ENCODE data around the gene TAS1R1. TPM values are rescaled to one million over a fixed set of nuclear protein-coding genes. Genes with fewer than 3 reads are reported as not detected.
"Not testable (repeated sequence)": the region's sequence is repeated elsewhere in the genome, so short reads cannot be mapped to it uniquely, and the experiment has no call there.

TAS1R1 gene
- total RNA-seq, 4 donors from 2014 or later = not detected

- H3K9me3 ChIP-seq = no peaks in the 10 kb centered on the region
- H3K4me3 ChIP-seq = no peak overlapping the region
- peak in 1 of 3 donors; percentile 27 for DNase-seq
- H3K36me3 ChIP-seq = peaks cover 0 to 65% (median 0%) of the 10 kb centered on the region in 3 donors
- H3K4me1 ChIP-seq = peaks cover 0 to 55% (median 16%) of the 10 kb centered on the region in 4 donors
- TF ChIP-seq CTCF (IDR thresholded peaks at IDR 0.05) = no peak
- no peak for TF ChIP-seq POLR2A (IDR thresholded peaks at IDR 0.05)
- peak overlapping the region in 1 of 4 donors; percentile 35 for H3K27ac ChIP-seq
- no peaks in the 10 kb centered on the region for H3K27me3 ChIP-seq
Observed at GRCh38 chr1:6596351-6596750, 41.2 kb downstream of the TAS1R1 start.

- no peak overlapping the region for H3K4me3 ChIP-seq
- H3K27me3 ChIP-seq = no peaks in the 10 kb centered on the region
- no peaks in the 10 kb centered on the region for H3K9me3 ChIP-seq
- peaks cover 0 to 55% (median 16%) of the 10 kb centered on the region in 4 donors for H3K4me1 ChIP-seq
- peak in 1 of 3 donors; percentile 38 for DNase-seq
- TF ChIP-seq CTCF (IDR thresholded peaks at IDR 0.05) (no peak), POLR2A (IDR thresholded peaks at IDR 0.05) (no peak)
- H3K27ac ChIP-seq = peak overlapping the region in 1 of 4 donors; percentile 35
- peaks cover 0 to 65% (median 0%) of the 10 kb centered on the region in 3 donors for H3K36me3 ChIP-seq
Observed at GRCh38 chr1:6596886-6597776, 42.0 kb downstream of the TAS1R1 start.

GRCh38 chr1:6597777-6598131 lies 42.6 kb downstream of the TAS1R1 start:
- TF ChIP-seq POLR2A (IDR thresholded peaks at IDR 0.05) (no peak), CTCF (IDR thresholded peaks at IDR 0.05) (no peak)
- Histone ChIP-seq H3K27me3 (no peaks in the 10 kb centered on the region), H3K9me3 (no peaks in the 10 kb centered on the region), H3K4me1 (peaks cover 0 to 55% (median 16%) of the 10 kb centered on the region in 4 donors), H3K27ac (no peak overlapping the region), H3K36me3 (peaks cover 0 to 60% (median 0%) of the 10 kb centered on the region in 3 donors), H3K4me3 (no peak overlapping the region)
- no peak for DNase-seq

- Histone ChIP-seq H3K36me3 (peaks cover 0 to 44% (median 0%) of the 10 kb centered on the region in 3 donors), H3K4me3 (peak overlapping the region; percentile 9 to 98 (median 97)), H3K27ac (peak overlapping the region; percentile 17 to 99 (median 64)), H3K4me1 (peaks cover 0 to 57% (median 18%) of the 10 kb centered on the region in 4 donors), H3K27me3 (no peaks in the 10 kb centered on the region), H3K9me3 (no peaks in the 10 kb centered on the region)
- DNase-seq = peak; percentile 49 to 82 (median 79)
- TF ChIP-seq POLR2A (IDR thresholded peaks at IDR 0.05) (no peak), CTCF (IDR thresholded peaks at IDR 0.05) (no peak)
Observed at GRCh38 chr1:6599141-6599975, 44.3 kb downstream of the TAS1R1 start.

- not testable (repeated sequence) for DNase-seq, H3K27me3 ChIP-seq, H3K9me3 ChIP-seq
- peaks cover 0 to 37% (median 0%) of the 10 kb centered on the region in 3 donors for H3K36me3 ChIP-seq
- peak overlapping the region in 3 of 4 donors; percentile 92 to 99 (median 98) for H3K27ac ChIP-seq
- peak overlapping the region; percentile 54 to 98 (median 97) for H3K4me3 ChIP-seq
- peaks cover 0 to 59% (median 18%) of the 10 kb centered on the region in 4 donors for H3K4me1 ChIP-seq
Observed at GRCh38 chr1:6599991-6600390, 44.9 kb downstream of the TAS1R1 start.
